GM12878 (cell line): ENCODE data around the gene HCAR3. TPM values are rescaled to one million over a fixed set of nuclear protein-coding genes. Genes with fewer than 3 reads are reported as not detected.

Experiments
- ATAC-seq: fragments of 200-7000 bp; cut with Tn5 transposase; 3 replicates; pipeline ENCODE4 v1.9.1; 2020; ENCODE audit warnings: mild to moderate bottlenecking, moderate library complexity
- BruUV-seq: library from RNA; stranded (reverse); fragments of 400-500 nt; replicated peaks from 2 replicates; lab custom pipeline; 2021; lab: Mats Ljungman, UMichigan
- CTCF ChIA-PET: fragments of 300-600 bp; sonication (Branson Sonifier 250); formaldehyde crosslinking; extraction: SDS; loops from one replicate; lab custom pipeline; 2021; ENCODE audit warnings: inconsistent platforms; lab: Yijun Ruan, JAX
- POLR2A ChIA-PET: fragments of 350-600 bp; formaldehyde crosslinking; extraction: SDS; loops from one replicate; lab custom pipeline; 2021; ENCODE audit warnings: inconsistent platforms; lab: Charles Lee
- RAD21 ChIA-PET: fragments of 300-600 bp; sonication (Branson Sonifier 250); formaldehyde crosslinking; loops from one replicate; lab custom pipeline; 2023; ENCODE audit warnings: antibody characterized with exemption; ENCODE audit not compliant: unreplicated experiment; lab: Charles Lee
- SMC1A ChIA-PET: fragments of 300-600 bp; sonication (Branson Sonifier 250); formaldehyde crosslinking; loops from one replicate; lab custom pipeline; 2023; ENCODE audit not compliant: unreplicated experiment, uncharacterized antibody; lab: Charles Lee
- DNase-seq: peaks from one replicate; pipeline ENCODE4 v3.0.0-alpha.2; 2011; ENCODE audit warnings: low read depth, low spot score
- FAIRE-seq: peaks from 3 replicates; lab custom pipeline; 2011; peaks lifted over from hg19 to GRCh38; lab: Jason Lieb, UNC
- H2AFZ ChIP-seq: 2 replicates; pipeline ENCODE4 v1.6.0; 2011; ENCODE audit warnings: low read depth, low read length, control low read depth; ENCODE audit not compliant: control insufficient read depth
- H3K27ac ChIP-seq: 2 replicates; pipeline ENCODE4 v1.5.1; 2011; ENCODE audit warnings: control low read depth; ENCODE audit not compliant: control insufficient read depth, insufficient read depth
- H3K27me3 ChIP-seq, 2 experiments: replicated peaks in 1 of 2; 2 replicates each; pipeline versions ENCODE4 v1.6.0 to v1.6.1; 2011; ENCODE audit warnings: low read length in 1 of 2; ENCODE audit not compliant: control insufficient read depth in 2 of 2, insufficient read depth in 2 of 2
- H3K36me3 ChIP-seq, 2 experiments: 2 replicates each; pipeline ENCODE4 v1.5.1; 2011; ENCODE audit warnings: low read length in 1 of 2; ENCODE audit not compliant: control insufficient read depth in 2 of 2, insufficient read depth in 2 of 2
- H3K4me1 ChIP-seq: 2 replicates; pipeline ENCODE4 v1.6.1; 2011; ENCODE audit warnings: mild to moderate bottlenecking, low read length, moderate library complexity, mixed read lengths; ENCODE audit not compliant: control insufficient read depth, insufficient read depth
- H3K4me2 ChIP-seq: 2 replicates; pipeline ENCODE4 v1.6.0; 2011; ENCODE audit warnings: control low read depth; ENCODE audit not compliant: control insufficient read depth, insufficient read depth
- H3K4me3 ChIP-seq: fragments of 200-600 bp; sonication (generic); 2 replicates; pipeline ENCODE4 v1.5.1; 2016
- H3K79me2 ChIP-seq: 2 replicates; pipeline ENCODE4 v1.6.0; 2011; ENCODE audit warnings: low read length; ENCODE audit not compliant: control insufficient read depth, insufficient read depth
- H3K9ac ChIP-seq: 2 replicates; pipeline ENCODE4 v1.8.0; 2011; ENCODE audit warnings: low read length, control low read depth, mixed read lengths; ENCODE audit not compliant: control insufficient read depth, insufficient read depth
- H3K9me3 ChIP-seq: replicated peaks from 3 replicates; pipeline ENCODE4 v1.5.1; 2011; ENCODE audit warnings: mild to moderate bottlenecking, low read length; ENCODE audit not compliant: control insufficient read depth, insufficient read depth
- H4K20me1 ChIP-seq: 2 replicates; pipeline ENCODE4 v1.6.0; 2011; ENCODE audit not compliant: control insufficient read depth, insufficient read depth
- ATF7 ChIP-seq: fragments of 450-650 bp; IDR thresholded peaks from 2 replicates; pipeline ENCODE4 v1.6.1; 2016; ENCODE audit warnings: low read depth, mild to moderate bottlenecking
- CHD1 ChIP-seq: IDR thresholded peaks from 2 replicates; pipeline ENCODE4 v1.6.1; 2012; ENCODE audit warnings: low read depth, low read length, improper control_type of control experiment
- CHD4 ChIP-seq: fragments of 200-600 bp; sonication (generic); IDR thresholded peaks from 2 replicates; pipeline ENCODE4 v1.6.1; 2016; ENCODE audit warnings: mild to moderate bottlenecking
- EGR1 ChIP-seq, 2 experiments: IDR thresholded peaks; 1 replicate in 1 of 2; 2 replicates in 1 of 2; pipeline ENCODE4 v1.6.1; 2011 to 2012; ENCODE audit warnings: low read depth in 2 of 2, low read length in 2 of 2, borderline replicate concordance in 1 of 2, mild to moderate bottlenecking in 1 of 2, moderate library complexity in 1 of 2
- HDGF ChIP-seq: fragments of 450-650 bp; IDR thresholded peaks from 2 replicates; pipeline ENCODE4 v1.6.1; 2016; ENCODE audit warnings: antibody characterized with exemption
- MYC ChIP-seq: IDR thresholded peaks from 2 replicates; pipeline ENCODE4 v1.6.1; 2011; ENCODE audit warnings: mild to moderate bottlenecking, low read length, moderate library complexity, inconsistent platforms; ENCODE audit not compliant: insufficient read depth, insufficient replicate concordance, insufficient read length, severe bottlenecking
- NR2C2 ChIP-seq: IDR thresholded peaks from 2 replicates; pipeline ENCODE4 v1.6.1; 2011; ENCODE audit warnings: borderline replicate concordance, low read depth; ENCODE audit not compliant: control insufficient read depth, insufficient read length
- RFX5 ChIP-seq: IDR thresholded peaks from 2 replicates; pipeline ENCODE4 v1.6.1; 2011; ENCODE audit warnings: low read depth, low read length, improper control_type of control experiment
- SREBF1 ChIP-seq: IDR thresholded peaks from 2 replicates; pipeline ENCODE4 v1.6.1; 2012; ENCODE audit warnings: mild to moderate bottlenecking, low read length
- STAT3 ChIP-seq: IDR thresholded peaks from 2 replicates; pipeline ENCODE4 v1.6.1; 2011; ENCODE audit warnings: low read depth, low read length, improper control_type of control experiment
- SUPT20H ChIP-seq: IDR thresholded peaks from 2 replicates; pipeline ENCODE4 v1.6.1; 2011; ENCODE audit warnings: low read depth, mild to moderate bottlenecking, low read length, moderate library complexity, borderline replicate concordance; ENCODE audit not compliant: control insufficient read depth
- TAF1 ChIP-seq: IDR thresholded peaks from 2 replicates; pipeline ENCODE4 v1.6.1; 2011; ENCODE audit warnings: mild to moderate bottlenecking, low read depth, low read length, borderline replicate concordance
- YBX1 ChIP-seq: fragments of 450-650 bp; IDR thresholded peaks from 2 replicates; pipeline ENCODE4 v1.6.1; 2016; ENCODE audit warnings: antibody characterized with exemption
- ZBTB33 ChIP-seq: fragments of 450-650 bp; IDR thresholded peaks from 2 replicates; pipeline ENCODE4 v1.6.1; 2017; ENCODE audit warnings: mild to moderate bottlenecking
- ZNF207 ChIP-seq: fragments of 450-650 bp; IDR thresholded peaks from 2 replicates; pipeline ENCODE4 v1.6.1; 2014; ENCODE audit warnings: antibody characterized with exemption, mild to moderate bottlenecking, borderline replicate concordance
- ZNF622 ChIP-seq: fragments of 450-650 bp; IDR thresholded peaks from 2 replicates; pipeline ENCODE4 v1.6.1; 2017; ENCODE audit warnings: mild to moderate bottlenecking, inconsistent platforms
- ZZZ3 ChIP-seq: IDR thresholded peaks from 2 replicates; pipeline ENCODE4 v1.6.1; 2011; ENCODE audit warnings: low read depth; ENCODE audit not compliant: control insufficient read depth, insufficient read length
- WGBS: methylation state at CpG from one replicate; pipeline ENCODE4 v1.1.6; 2016; ENCODE audit warnings: low lambda C conversion rate; ENCODE audit not compliant: insufficient replicate concordance, insufficient coverage; ENCODE audit errors: missing lambda C conversion rate; 5-methylcytosine and 5-hydroxymethylcytosine counted together
- in situ Hi-C: fragments of 300-500 bp; cut with MboI; formaldehyde crosslinking; loops from 9 replicates; pipeline ENCODE4 v1.14.3; 2018; ENCODE audit warnings: mixed read lengths
- intact Hi-C: fragments of 100-400 bp; cut with micrococcal nuclease; formaldehyde crosslinking; loops from one replicate; pipeline ENCODE4 v1.14.2; 2022; ENCODE audit not compliant: unreplicated experiment
- polyA plus RNA-seq, 11 experiments: library from polyadenylated mRNA; depleted of rRNA in 4 of 11; unstranded in 6 of 11; stranded (reverse) in 5 of 11; fragments of >200 nt; fragmentation: Nextera tagmentation in 4 of 11; fragmentation: Illumina TruSeq in 1 of 11; extraction: Ambion mirVana in 4 of 11; extraction: Trizol in 1 of 11; gene quantifications; 1 replicate in 1 of 11; 2 replicates in 10 of 11; pipeline versions ENCODE4 v1.2.1 to v1.2.3, GENCODE V29; 2011 to 2016; ENCODE audit warnings: inconsistent platforms in 2 of 11, missing spikeins in 2 of 11, low read depth in 1 of 11
- total RNA-seq, 4 experiments: library from RNA; depleted of rRNA in 3 of 4; stranded (reverse); fragments of >200 nt in 3 of 4; fragmentation: Illumina TruSeq in 1 of 4; extraction: Trizol in 1 of 4; gene quantifications; 2 replicates each; pipeline versions ENCODE4 v1.2.1 to v1.2.3, GENCODE V29; 2013 to 2021
- TF ChIP-seq, protein P1 (sequence below): fragments of 450-650 bp; conservative IDR thresholded peaks from 2 replicates; pipeline ENCODE4 v1.6.1; 2017; ENCODE audit warnings: mild to moderate bottlenecking, moderate library complexity

HCAR3 gene
- total and polyA plus RNA-seq, 10 of the 15 experiments (the other 5 are each of a cell fraction or from before 2014, with no cell fraction given): 0.57 to 3.0 (median 2.2) TPM

DNA sequence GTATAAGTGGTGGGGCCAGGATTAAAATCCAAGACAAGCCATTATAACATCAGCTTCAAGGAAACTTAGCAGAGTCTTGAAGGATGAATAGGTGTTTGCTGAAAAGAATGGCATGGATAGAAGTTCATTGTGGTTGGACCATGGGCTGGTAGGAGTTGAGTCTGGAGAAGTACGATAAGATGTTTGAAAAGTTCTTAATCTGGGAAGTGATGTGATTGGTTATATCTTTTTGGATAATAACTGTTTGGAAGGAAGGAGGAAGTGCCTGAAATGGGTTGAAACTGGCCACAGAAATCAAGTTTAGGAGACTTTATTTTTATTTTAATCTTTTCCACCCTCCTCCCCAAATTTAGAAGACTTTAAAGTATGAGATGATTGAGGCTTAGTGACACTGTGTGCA lies 41.0 kb upstream of the HCAR3 start:
- H3K27ac ChIP-seq: no peak overlapping the region
- CTCF ChIA-PET: interaction anchor here (0.9 to 2.6 kb wide), 3 partner anchors 120 to 402 kb away, joined by 3 to 7 read pairs (median 4); no protein-coding TSS in a partner anchor
- POLR2A ChIA-PET: no interaction called here
- in situ Hi-C loops: no loop called here
- H3K36me3 ChIP-seq: peaks cover 3 to 27% of the 10 kb centered on the region in 2 experiments; a peak in 3 of 4 replicates
- FAIRE-seq: no peak
- no peak overlapping the region for H3K9ac ChIP-seq
- H3K79me2 ChIP-seq: peaks cover 28% of the 10 kb centered on the region
- no TSS peak for BruUV-seq
- no peaks in the 10 kb centered on the region for H3K9me3 ChIP-seq
- WGBS: 94% methylated on average over 1 of the region's 1 CpG
- no peak for ATAC-seq
- SMC1A ChIA-PET: interaction anchor here (0.6 to 1.5 kb wide), 4 partner anchors 9 to 564 kb away, joined by 3 to 6 read pairs (median 3); no protein-coding TSS in a partner anchor
- TF ChIP-seq YBX1 (no peak), CHD4 (no peak), SREBF1 (no peak), ZNF622 (no peak), SUPT20H (no peak), NR2C2 (no peak), ZZZ3 (no peak), CHD1 (no peak), ZNF207 (no peak), EGR1 (IDR thresholded peaks at IDR 0.05; ENCODE audit: borderline replicate concordance in 1 of 2, low read depth in 2 of 2, low read length in 2 of 2) (no peak), RFX5 (no peak), TAF1 (no peak), ZBTB33 (no peak), MYC (no peak), STAT3 (no peak), ATF7 (no peak), HDGF (no peak)
- TF ChIP-seq, protein P1, sequence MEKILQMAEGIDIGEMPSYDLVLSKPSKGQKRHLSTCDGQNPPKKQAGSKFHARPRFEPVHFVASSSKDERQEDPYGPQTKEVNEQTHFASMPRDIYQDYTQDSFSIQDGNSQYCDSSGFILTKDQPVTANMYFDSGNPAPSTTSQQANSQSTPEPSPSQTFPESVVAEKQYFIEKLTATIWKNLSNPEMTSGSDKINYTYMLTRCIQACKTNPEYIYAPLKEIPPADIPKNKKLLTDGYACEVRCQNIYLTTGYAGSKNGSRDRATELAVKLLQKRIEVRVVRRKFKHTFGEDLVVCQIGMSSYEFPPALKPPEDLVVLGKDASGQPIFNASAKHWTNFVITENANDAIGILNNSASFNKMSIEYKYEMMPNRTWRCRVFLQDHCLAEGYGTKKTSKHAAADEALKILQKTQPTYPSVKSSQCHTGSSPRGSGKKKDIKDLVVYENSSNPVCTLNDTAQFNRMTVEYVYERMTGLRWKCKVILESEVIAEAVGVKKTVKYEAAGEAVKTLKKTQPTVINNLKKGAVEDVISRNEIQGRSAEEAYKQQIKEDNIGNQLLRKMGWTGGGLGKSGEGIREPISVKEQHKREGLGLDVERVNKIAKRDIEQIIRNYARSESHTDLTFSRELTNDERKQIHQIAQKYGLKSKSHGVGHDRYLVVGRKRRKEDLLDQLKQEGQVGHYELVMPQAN: no peak
- TF ChIP-seq, all 136 proteins: peak for 0
- Histone ChIP-seq H3K4me2 (no peak overlapping the region), H3K27me3 (no peaks in the 10 kb centered on the region), H3K4me1 (peaks cover 7% of the 10 kb centered on the region; the same call in 1 of the 2 replicates), H3K4me3 (no peak overlapping the region), H2AFZ (no peak overlapping the region), H4K20me1 (no peaks in the 10 kb centered on the region; the same call in 1 of the 2 replicates)
- no peak for DNase-seq
- RAD21 ChIA-PET: no interaction called here
- intact Hi-C loops: no loop called here
